GM12878 (cell line): Measurements from ENCODE around the gene POU6F2. TPM values are rescaled to one million over a fixed set of nuclear protein-coding genes. Genes with fewer than 3 reads are reported as not detected.

ENCODE experiments used
- ATAC-seq: fragments of 200-7000 bp; cut with Tn5 transposase; 3 replicates; pipeline ENCODE4 v1.9.1; 2020; ENCODE audit warnings: mild to moderate bottlenecking, moderate library complexity
- BruUV-seq: library from RNA; stranded (reverse); fragments of 400-500 nt; replicated peaks from 2 replicates; lab custom pipeline; 2021; lab: Mats Ljungman, UMichigan
- CTCF ChIA-PET: fragments of 300-600 bp; sonication (Branson Sonifier 250); formaldehyde crosslinking; extraction: SDS; loops from one replicate; lab custom pipeline; 2021; ENCODE audit warnings: inconsistent platforms; lab: Yijun Ruan, JAX
- POLR2A ChIA-PET: fragments of 350-600 bp; formaldehyde crosslinking; extraction: SDS; loops from one replicate; lab custom pipeline; 2021; ENCODE audit warnings: inconsistent platforms; lab: Charles Lee
- RAD21 ChIA-PET: fragments of 300-600 bp; sonication (Branson Sonifier 250); formaldehyde crosslinking; loops from one replicate; lab custom pipeline; 2023; ENCODE audit warnings: antibody characterized with exemption; ENCODE audit not compliant: unreplicated experiment; lab: Charles Lee
- SMC1A ChIA-PET: fragments of 300-600 bp; sonication (Branson Sonifier 250); formaldehyde crosslinking; loops from one replicate; lab custom pipeline; 2023; ENCODE audit not compliant: unreplicated experiment, uncharacterized antibody; lab: Charles Lee
- DNase-seq: peaks from one replicate; pipeline ENCODE4 v3.0.0-alpha.2; 2011; ENCODE audit warnings: low read depth, low spot score
- FAIRE-seq: peaks from 3 replicates; lab custom pipeline; 2011; peaks lifted over from hg19 to GRCh38; lab: Jason Lieb, UNC
- H2AFZ ChIP-seq: 2 replicates; pipeline ENCODE4 v1.6.0; 2011; ENCODE audit warnings: low read depth, low read length, control low read depth; ENCODE audit not compliant: control insufficient read depth
- H3K27ac ChIP-seq: 2 replicates; pipeline ENCODE4 v1.5.1; 2011; ENCODE audit warnings: control low read depth; ENCODE audit not compliant: control insufficient read depth, insufficient read depth
- H3K27me3 ChIP-seq, 2 experiments: replicated peaks in 1 of 2; 2 replicates each; pipeline versions ENCODE4 v1.6.0 to v1.6.1; 2011; ENCODE audit warnings: low read length in 1 of 2; ENCODE audit not compliant: control insufficient read depth in 2 of 2, insufficient read depth in 2 of 2
- H3K36me3 ChIP-seq, 2 experiments: 2 replicates each; pipeline ENCODE4 v1.5.1; 2011; ENCODE audit warnings: low read length in 1 of 2; ENCODE audit not compliant: control insufficient read depth in 2 of 2, insufficient read depth in 2 of 2
- H3K4me1 ChIP-seq: 2 replicates; pipeline ENCODE4 v1.6.1; 2011; ENCODE audit warnings: mild to moderate bottlenecking, low read length, moderate library complexity, mixed read lengths; ENCODE audit not compliant: control insufficient read depth, insufficient read depth
- H3K4me2 ChIP-seq: 2 replicates; pipeline ENCODE4 v1.6.0; 2011; ENCODE audit warnings: control low read depth; ENCODE audit not compliant: control insufficient read depth, insufficient read depth
- H3K4me3 ChIP-seq: fragments of 200-600 bp; sonication (generic); 2 replicates; pipeline ENCODE4 v1.5.1; 2016
- H3K79me2 ChIP-seq: 2 replicates; pipeline ENCODE4 v1.6.0; 2011; ENCODE audit warnings: low read length; ENCODE audit not compliant: control insufficient read depth, insufficient read depth
- H3K9ac ChIP-seq: 2 replicates; pipeline ENCODE4 v1.8.0; 2011; ENCODE audit warnings: low read length, control low read depth, mixed read lengths; ENCODE audit not compliant: control insufficient read depth, insufficient read depth
- H3K9me3 ChIP-seq: replicated peaks from 3 replicates; pipeline ENCODE4 v1.5.1; 2011; ENCODE audit warnings: mild to moderate bottlenecking, low read length; ENCODE audit not compliant: control insufficient read depth, insufficient read depth
- H4K20me1 ChIP-seq: 2 replicates; pipeline ENCODE4 v1.6.0; 2011; ENCODE audit not compliant: control insufficient read depth, insufficient read depth
- CBFB ChIP-seq: IDR thresholded peaks from 2 replicates; pipeline ENCODE4 v1.6.1; 2016; ENCODE audit warnings: antibody characterized with exemption, low read depth
- E4F1 ChIP-seq: fragments of 450-650 bp; IDR thresholded peaks from 2 replicates; pipeline ENCODE4 v1.6.1; 2018; ENCODE audit warnings: borderline replicate concordance, mild to moderate bottlenecking; ENCODE audit not compliant: partially characterized antibody
- ELK1 ChIP-seq: IDR thresholded peaks from 2 replicates; pipeline ENCODE4 v1.6.1; 2012; ENCODE audit warnings: low read depth, low read length, improper control_type of control experiment
- GABPA ChIP-seq: IDR thresholded peaks from 2 replicates; pipeline ENCODE4 v1.6.1; 2014; ENCODE audit warnings: antibody characterized with exemption, low read depth, mild to moderate bottlenecking, inconsistent platforms
- GATAD2B ChIP-seq: fragments of 450-650 bp; conservative IDR thresholded peaks from 2 replicates; pipeline ENCODE4 v1.6.1; 2017; ENCODE audit warnings: low read depth, mild to moderate bottlenecking, moderate library complexity
- IRF3 ChIP-seq: fragments of 450-650 bp; IDR thresholded peaks from 2 replicates; pipeline ENCODE4 v1.6.1; 2014; ENCODE audit warnings: mild to moderate bottlenecking
- RBBP5 ChIP-seq: fragments of 200-600 bp; sonication (generic); conservative IDR thresholded peaks from 2 replicates; pipeline ENCODE4 v1.6.1; 2016
- ZBTB33 ChIP-seq: fragments of 450-650 bp; IDR thresholded peaks from 2 replicates; pipeline ENCODE4 v1.6.1; 2017; ENCODE audit warnings: mild to moderate bottlenecking
- WGBS: methylation state at CpG from one replicate; pipeline ENCODE4 v1.1.6; 2016; ENCODE audit warnings: low lambda C conversion rate; ENCODE audit not compliant: insufficient replicate concordance, insufficient coverage; ENCODE audit errors: missing lambda C conversion rate; 5-methylcytosine and 5-hydroxymethylcytosine counted together
- in situ Hi-C: fragments of 300-500 bp; cut with MboI; formaldehyde crosslinking; loops from 9 replicates; pipeline ENCODE4 v1.14.3; 2018; ENCODE audit warnings: mixed read lengths
- intact Hi-C: fragments of 100-400 bp; cut with micrococcal nuclease; formaldehyde crosslinking; loops from one replicate; pipeline ENCODE4 v1.14.2; 2022; ENCODE audit not compliant: unreplicated experiment
- polyA plus RNA-seq, 11 experiments: library from polyadenylated mRNA; depleted of rRNA in 4 of 11; unstranded in 6 of 11; stranded (reverse) in 5 of 11; fragments of >200 nt; fragmentation: Nextera tagmentation in 4 of 11; fragmentation: Illumina TruSeq in 1 of 11; extraction: Ambion mirVana in 4 of 11; extraction: Trizol in 1 of 11; gene quantifications; 1 replicate in 1 of 11; 2 replicates in 10 of 11; pipeline versions ENCODE4 v1.2.1 to v1.2.3, GENCODE V29; 2011 to 2016; ENCODE audit warnings: inconsistent platforms in 2 of 11, missing spikeins in 2 of 11, low read depth in 1 of 11
- total RNA-seq, 4 experiments: library from RNA; depleted of rRNA in 3 of 4; stranded (reverse); fragments of >200 nt in 3 of 4; fragmentation: Illumina TruSeq in 1 of 4; extraction: Trizol in 1 of 4; gene quantifications; 2 replicates each; pipeline versions ENCODE4 v1.2.1 to v1.2.3, GENCODE V29; 2013 to 2021
- TF ChIP-seq, protein P1 (sequence below): fragments of 450-650 bp; IDR thresholded peaks from 2 replicates; pipeline ENCODE4 v1.6.1; 2017; ENCODE audit warnings: mild to moderate bottlenecking, moderate library complexity

The POU6F2 gene
- total and polyA plus RNA-seq, 10 of the 15 experiments (the other 5 are each of a cell fraction or from before 2014, with no cell fraction given), result 0.10 TPM; not detected in 9

GRCh38 chr7:39446546-39446945 lies 468.8 kb downstream of the POU6F2 start (continued):
- TF ChIP-seq, protein P1, sequence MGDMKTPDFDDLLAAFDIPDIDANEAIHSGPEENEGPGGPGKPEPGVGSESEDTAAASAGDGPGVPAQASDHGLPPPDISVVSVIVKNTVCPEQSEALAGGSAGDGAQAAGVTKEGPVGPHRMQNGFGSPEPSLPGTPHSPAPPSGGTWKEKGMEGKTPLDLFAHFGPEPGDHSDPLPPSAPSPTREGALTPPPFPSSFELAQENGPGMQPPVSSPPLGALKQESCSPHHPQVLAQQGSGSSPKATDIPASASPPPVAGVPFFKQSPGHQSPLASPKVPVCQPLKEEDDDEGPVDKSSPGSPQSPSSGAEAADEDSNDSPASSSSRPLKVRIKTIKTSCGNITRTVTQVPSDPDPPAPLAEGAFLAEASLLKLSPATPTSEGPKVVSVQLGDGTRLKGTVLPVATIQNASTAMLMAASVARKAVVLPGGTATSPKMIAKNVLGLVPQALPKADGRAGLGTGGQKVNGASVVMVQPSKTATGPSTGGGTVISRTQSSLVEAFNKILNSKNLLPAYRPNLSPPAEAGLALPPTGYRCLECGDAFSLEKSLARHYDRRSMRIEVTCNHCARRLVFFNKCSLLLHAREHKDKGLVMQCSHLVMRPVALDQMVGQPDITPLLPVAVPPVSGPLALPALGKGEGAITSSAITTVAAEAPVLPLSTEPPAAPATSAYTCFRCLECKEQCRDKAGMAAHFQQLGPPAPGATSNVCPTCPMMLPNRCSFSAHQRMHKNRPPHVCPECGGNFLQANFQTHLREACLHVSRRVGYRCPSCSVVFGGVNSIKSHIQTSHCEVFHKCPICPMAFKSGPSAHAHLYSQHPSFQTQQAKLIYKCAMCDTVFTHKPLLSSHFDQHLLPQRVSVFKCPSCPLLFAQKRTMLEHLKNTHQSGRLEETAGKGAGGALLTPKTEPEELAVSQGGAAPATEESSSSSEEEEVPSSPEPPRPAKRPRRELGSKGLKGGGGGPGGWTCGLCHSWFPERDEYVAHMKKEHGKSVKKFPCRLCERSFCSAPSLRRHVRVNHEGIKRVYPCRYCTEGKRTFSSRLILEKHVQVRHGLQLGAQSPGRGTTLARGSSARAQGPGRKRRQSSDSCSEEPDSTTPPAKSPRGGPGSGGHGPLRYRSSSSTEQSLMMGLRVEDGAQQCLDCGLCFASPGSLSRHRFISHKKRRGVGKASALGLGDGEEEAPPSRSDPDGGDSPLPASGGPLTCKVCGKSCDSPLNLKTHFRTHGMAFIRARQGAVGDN, result no peak
- TF ChIP-seq CBFB, result no peak

DNA sequence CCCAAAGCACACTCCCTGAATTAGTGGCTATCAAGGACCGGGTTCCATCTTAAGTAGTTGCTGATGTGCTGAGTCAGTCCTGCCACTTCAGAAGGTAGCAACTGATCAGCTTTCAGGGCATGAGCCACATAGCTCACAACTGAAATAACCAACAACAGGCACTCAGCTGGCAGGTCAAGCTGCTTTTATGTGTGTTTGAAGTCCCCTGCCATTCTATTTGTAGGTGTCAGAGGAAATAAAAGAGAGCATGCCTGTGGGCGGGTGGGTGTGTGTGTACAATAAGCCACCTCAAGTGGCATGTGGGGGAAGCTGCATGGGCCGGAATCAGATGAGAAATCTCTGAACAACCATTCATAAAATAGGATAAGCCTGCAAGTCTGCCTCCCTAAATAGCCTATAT lies 474.2 kb downstream of the POU6F2 start:
- no peak overlapping the region for H3K4me2 ChIP-seq
- in situ Hi-C loops (no loop called here), intact Hi-C loops (no loop called here)
- no peak overlapping the region for H2AFZ ChIP-seq
- DNase-seq (no peak), ATAC-seq (no peak; the same call in 2 of the 3 replicates), FAIRE-seq (no peak)
- no peaks in the 10 kb centered on the region for H3K36me3 ChIP-seq
- ChIA-PET SMC1A (interaction anchor here (0.9 kb wide), 1 partner anchor 9 kb away, joined by 3 read pairs; no protein-coding TSS in a partner anchor), POLR2A (no interaction called here), CTCF (interaction anchor here (0.8 to 2.7 kb wide), 4 partner anchors 20 to 141 kb away, joined by 4 to 9 read pairs (median 4); no protein-coding TSS in a partner anchor), RAD21 (interaction anchor here (0.7 kb wide), 2 partner anchors 234 to 368 kb away, joined by 3 read pairs; no protein-coding TSS in a partner anchor)
- no peaks in the 10 kb centered on the region for H3K9me3 ChIP-seq
- no peaks in the 10 kb centered on the region for H3K79me2 ChIP-seq
- WGBS, result 6% methylated on average over 3 of the region's 3 CpGs
- no TSS peak for BruUV-seq
- no peak overlapping the region for H3K4me3 ChIP-seq
- H4K20me1 ChIP-seq, result no peaks in the 10 kb centered on the region
- no peaks in the 10 kb centered on the region for H3K4me1 ChIP-seq
- no peak overlapping the region for H3K27ac ChIP-seq
- 0 out of 4 replicates have a peak, but pooled peaks cover 0 to 2% of the 10 kb centered on the region in 2 experiments for H3K27me3 ChIP-seq
- no peak overlapping the region for H3K9ac ChIP-seq
- TF ChIP-seq RBBP5, result no peak
- TF ChIP-seq GABPA, result no peak
- TF ChIP-seq ELK1, result no peak
- TF ChIP-seq IRF3, result no peak
- TF ChIP-seq ZBTB33, result no peak
- TF ChIP-seq GATAD2B, result no peak
- TF ChIP-seq E4F1, result no peak
